RCC 7860 (cell line): ENCODE data around the gene VSIR.

Experiments used
- DNase-seq: peaks from one replicate; pipeline ENCODE4 v3.0.0-alpha.2; 2015; ENCODE audit warnings: low spot score
- FAIRE-seq: peaks from 2 replicates; lab custom pipeline; 2012; peaks lifted over from hg19 to GRCh38; lab: Jason Lieb, UNC

The VSIR gene

DNA sequence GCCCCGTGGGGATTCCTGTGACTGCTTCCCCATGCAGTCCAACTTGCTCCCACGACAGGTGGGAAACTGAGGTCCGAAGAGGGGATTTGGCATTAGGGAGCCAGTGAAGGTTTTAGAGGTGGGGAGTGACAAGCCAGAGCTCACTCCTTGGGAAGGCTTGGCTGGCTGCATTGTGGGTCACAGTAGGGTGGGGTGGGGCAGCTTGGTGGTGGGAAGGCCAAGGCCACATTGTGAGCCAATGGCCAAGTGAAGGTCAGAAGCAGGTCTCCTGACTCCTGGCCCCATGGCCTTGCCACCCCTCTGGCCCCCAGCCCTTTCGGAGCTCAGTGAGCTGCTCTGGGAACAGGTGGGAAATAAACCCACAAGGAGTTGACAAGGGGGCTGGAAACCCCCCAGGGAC is 56.3 kb downstream of the VSIR start:
- DNase-seq (no peak), FAIRE-seq (no peak)

DNA sequence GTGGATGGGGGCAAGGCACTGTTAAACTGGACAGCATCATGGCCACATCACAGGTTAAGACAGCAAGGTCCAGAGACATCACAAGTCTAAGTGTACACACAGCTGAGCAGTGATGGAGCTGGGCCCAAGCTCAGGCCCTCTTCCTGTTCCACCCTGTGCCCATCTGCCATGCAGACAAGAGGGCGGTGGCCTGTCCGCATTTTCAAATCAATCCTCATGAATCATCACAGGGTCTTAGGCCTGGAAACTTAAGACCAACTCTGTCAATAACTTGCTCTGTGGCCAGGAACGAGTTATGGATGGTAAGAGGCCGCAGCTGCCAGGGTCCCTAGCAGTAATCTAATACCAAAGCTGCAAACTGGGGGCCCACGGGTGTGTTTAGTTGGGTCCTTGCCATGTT is 56.9 kb downstream of the VSIR start:
- FAIRE-seq (no peak), DNase-seq (no peak)

DNA sequence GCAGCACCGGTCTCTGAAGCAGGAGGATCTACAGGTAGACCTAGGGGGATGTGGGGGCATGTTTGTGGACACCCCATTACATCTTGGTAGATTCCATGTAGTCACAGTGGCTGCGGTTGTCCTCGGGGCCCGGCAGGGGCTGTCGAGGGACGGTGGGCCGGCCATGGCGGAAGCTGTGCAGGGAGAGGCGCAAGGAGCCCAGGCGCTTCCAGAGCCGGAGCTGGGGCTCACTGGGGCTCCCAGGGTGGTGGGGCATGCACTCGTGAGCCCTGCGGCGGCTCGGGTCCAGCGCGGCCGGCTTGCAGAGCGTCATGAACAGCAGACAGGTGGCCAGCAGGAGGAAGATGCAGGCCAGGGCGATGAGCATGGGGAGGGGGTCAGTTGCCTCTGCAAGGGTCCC is 57.5 kb downstream of the VSIR start:
- DNase-seq: no peak
- FAIRE-seq: no peak

DNA sequence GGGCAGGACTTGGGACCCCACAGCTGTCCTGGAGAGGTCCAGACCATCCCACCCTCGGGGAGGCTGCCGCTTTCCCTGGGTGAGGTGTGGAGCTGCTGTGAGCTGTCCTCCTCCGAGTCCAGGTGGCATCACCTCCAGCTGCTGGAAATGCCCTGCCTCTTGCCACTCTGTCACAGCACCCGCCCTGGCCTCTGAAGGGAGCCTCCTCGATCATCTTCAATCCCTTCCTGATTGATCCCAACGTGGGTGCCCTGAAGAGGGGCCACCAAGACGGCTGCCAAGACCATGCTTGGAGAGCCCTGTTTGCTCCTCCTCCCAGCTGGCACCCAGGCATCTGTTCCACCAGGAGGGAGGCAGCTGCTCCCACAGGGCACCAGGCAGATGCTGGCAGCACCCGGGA is 58.3 kb downstream of the VSIR start:
- FAIRE-seq: no peak
- no peak for DNase-seq

- FAIRE-seq (no peak), DNase-seq (no peak)
These were observed 58.7 kb downstream of the VSIR start for GRCh38 chr10:71714592-71714991.

GRCh38 chr10:71714031-71714410 is 59.3 kb downstream of the VSIR start:
- DNase-seq (no peak), FAIRE-seq (no peak)

GRCh38 chr10:71713135-71714030 is 59.9 kb downstream of the VSIR start:
- no peak for FAIRE-seq
- DNase-seq: no peak

GRCh38 chr10:71712572-71713134 is 60.7 kb downstream of the VSIR start:
- DNase-seq (no peak), FAIRE-seq (no peak)

- FAIRE-seq (no peak), DNase-seq (no peak)
These were observed 61.1 kb downstream of the VSIR start for GRCh38 chr10:71712170-71712569.

DNA sequence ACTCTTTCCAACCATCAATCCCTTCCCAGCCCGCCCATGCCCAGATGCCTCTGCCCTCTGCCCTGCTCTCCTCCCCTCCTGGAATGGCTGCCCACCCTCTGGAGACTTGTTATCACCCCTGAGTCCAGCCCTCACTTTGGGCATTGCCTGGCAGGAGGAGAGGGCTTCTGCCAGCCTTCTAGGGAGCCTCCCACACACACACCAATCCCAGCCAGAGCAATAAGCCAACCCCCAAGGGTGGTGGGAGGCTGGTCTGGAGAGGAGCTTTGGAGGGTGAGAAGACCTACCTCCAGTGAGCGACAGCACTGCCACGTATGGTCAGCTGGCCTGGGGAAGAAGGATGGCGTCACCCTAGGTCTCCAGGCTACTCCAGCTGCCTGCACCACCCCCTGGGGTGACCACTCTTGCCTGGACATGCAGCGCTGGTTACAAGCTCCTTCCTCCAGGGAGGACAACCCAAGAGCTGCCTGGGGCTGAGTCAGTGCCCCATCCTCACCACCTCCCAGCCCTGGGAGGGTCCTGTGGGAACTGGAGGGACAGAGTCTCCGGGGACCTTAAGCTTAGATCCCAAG is 62.2 kb downstream of the VSIR start:
- no peak for FAIRE-seq
- DNase-seq: peak; percentile 26

GRCh38 chr10:71710519-71710918 is 62.8 kb downstream of the VSIR start:
- no peak for DNase-seq
- no peak for FAIRE-seq

DNA sequence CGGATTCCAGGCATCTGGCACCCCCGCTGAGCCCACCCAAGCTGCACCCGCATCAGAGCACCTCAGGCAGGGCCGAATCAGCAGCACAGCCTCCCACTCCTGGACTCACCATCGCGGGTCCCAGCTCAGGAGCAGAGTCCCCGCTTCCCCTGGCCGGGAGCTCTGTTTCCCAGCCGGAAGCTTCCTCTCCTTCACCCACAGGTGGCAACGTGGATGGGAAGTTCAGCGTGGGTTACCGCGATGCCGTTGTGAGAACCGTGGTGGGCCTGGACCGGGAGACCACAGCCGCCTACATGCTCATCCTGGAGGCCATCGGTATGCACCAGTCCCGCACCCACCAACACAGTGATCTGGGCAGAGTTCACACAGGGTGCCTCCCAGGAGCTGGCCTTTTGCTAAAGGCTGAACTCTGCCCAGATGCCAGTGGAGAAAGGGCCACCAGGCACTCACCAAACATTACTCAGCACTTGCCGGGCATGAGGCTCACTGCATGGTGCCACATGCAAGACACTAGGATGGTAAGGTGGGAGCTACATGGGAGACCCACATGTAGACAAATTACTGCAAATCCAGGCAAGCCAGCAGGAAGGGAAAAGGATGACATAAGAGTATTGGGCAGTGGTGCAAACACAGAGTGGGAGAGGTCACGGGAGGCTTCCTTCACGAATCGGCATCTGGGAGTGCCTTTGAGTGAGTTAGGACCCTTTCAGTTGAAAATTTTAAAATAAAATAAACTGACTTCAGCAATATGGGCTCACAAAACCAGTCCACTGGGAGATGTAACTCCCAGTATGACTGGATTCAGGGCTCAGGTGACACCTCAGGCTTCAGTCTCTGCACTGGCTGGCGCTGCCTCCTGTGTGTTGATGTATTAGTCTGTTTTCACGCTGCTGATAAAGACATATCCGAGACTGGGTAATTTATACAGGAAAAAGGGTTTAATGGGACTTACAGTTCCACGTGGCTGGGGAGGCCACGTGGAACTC is 64.1 kb downstream of the VSIR start:
- FAIRE-seq: no peak

DNA sequence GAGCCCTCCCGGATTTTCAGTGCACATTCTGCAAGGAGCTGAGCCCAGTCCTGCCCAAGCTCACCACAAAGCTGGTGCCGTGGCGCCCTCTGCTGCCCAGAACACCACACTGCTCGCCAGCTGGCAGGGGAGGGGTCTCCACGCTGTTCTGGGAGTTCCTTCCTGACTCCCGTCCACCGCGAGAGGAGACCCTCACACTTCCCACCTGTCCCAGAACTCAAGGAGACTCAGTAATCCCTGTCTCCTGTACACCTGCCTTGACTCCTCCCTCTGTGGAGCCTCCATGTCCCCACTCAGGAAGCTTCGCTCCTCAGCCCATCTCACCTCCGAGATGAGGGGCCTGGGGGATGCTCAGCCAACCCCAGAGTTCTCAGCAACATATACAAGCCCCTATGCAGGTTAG is 65.0 kb downstream of the VSIR start:
- FAIRE-seq (no peak), DNase-seq (no peak)

More for the DNA sequence above, 64.1 kb downstream of the VSIR start:
- no peak for DNase-seq

GRCh38 chr10:71707240-71707789 is 66.0 kb downstream of the VSIR start:
- FAIRE-seq (no peak), DNase-seq (no peak)

DNA sequence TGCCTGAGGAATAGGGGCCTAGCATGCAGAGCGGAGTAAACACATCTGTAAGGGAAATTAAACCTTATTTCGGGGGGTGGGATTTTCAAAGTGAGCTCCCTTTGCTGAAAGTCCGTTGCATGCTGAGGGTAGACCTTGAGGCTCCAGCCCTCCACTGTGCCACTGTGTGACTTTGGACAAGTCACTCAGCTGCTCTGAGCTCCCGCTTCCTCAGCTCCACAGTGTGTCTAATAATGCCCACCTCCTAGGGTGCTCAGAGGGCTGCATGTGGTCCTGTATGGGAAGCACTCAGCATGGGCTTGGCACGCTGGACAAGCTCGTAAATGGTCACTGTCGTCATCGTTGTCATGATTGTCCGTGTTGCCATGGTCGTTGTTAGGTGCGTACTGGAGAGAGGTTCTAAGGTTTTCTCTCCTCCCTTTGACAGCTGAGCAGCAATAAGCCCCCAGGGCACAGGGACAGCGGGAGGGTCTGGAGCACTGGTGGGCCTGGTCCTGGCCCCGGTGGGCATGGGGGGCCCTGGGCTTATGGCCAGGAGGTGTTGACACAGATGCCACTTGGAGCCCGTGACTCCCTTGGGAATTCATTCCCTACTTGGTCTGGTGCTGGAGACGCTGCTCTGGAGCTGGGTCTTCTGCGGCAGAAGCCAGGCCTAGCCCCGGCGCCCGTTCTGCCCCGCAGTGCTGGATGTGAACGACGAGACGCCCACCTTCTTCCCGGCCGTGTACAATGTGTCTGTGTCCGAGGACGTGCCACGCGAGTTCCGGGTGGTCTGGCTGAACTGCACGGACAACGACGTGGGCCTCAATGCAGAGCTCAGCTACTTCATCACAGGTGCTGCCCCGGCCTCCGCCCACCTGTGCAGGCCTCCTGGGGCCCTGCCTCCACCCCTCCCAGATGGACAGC is 66.9 kb downstream of the VSIR start:
- no peak for DNase-seq
- FAIRE-seq: no peak

DNA sequence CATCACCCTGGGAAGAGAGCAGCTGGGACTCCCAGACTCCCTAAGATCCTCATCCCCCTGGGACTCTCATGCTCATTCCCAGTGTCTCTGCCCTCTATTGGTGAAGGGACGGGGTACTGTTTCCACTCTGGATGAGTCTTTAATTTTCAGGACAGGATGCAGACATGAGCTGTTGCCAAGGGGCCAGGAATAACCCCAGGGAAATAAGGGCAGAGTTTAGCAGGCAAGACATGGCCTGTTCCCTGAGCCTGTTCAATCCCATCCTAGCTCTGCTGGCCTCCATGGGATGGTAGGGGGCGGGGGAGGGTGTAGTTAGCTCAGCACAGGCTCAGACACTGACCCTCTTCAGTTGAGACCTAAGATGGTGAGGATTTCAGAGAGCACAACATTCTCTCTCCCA is 67.7 kb downstream of the VSIR start:
- DNase-seq (no peak), FAIRE-seq (no peak)

GRCh38 chr10:71704816-71705215 is 68.5 kb downstream of the VSIR start:
- DNase-seq (no peak), FAIRE-seq (no peak)

DNA sequence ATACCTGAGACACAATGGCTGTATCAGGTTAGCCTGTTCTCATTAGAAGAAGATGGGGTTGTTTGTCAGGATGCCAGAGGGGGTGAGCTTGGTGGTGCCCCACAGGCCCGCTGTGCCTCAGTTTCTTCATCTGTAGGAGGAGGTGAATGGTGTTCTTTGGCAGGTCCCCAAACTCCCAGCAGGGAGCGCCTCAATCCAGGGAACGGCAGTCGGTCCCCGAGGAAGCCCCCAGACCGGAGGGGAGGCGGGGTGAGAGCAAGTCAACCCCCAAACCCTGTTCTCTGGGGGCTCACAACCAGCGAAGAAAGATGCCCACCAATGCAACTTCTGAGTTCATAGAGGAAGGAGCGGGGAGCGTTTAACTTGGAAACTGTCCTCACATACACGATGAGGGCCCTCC is 69.7 kb downstream of the VSIR start:
- DNase-seq (no peak), FAIRE-seq (no peak)

DNA sequence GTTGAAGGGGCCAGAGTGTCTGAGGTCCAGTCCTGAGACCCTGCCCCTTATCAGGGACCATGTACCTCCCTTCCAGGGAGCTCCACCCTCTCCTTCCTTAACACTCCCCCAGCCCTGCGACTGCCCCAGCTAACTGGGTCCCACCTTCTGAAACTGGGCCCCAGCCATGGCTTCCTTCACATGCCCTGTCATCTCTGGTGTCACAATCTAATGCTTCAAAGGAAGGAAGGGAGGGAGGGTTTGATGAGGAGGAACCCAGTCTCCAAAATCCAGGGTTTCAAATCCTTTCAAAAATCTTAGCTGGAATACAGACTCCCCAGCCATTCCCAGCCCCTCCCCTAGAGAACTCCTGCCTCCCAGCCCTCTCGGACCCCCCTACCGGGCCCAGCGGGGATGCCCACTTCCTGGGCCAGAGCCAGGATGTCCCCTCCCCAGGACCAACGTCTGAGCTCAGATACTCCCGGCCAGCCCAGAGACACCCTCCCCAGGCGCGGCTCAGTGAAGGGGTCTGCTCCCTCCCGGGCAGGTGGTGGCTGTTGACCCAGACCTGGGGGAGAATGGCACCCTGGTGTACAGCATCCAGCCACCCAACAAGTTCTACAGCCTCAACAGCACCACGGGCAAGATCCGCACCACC is 71.7 kb downstream of the VSIR start:
- FAIRE-seq (no peak), DNase-seq (no peak)
